Small intestine (tissue), 7 donors: Measurements from ENCODE around the gene G6PC1. TPM values are rescaled to one million over a fixed set of nuclear protein-coding genes. Genes with fewer than 3 reads are reported as not detected.
"Not testable (repeated sequence)": the region's sequence is repeated elsewhere in the genome, so short reads cannot be mapped to it uniquely, and the experiment has no call there.

ENCODE experiments used
- DNase-seq, 2 donors: peaks; one replicate each; pipeline versions ENCODE4 v3.0.0 to v3.0.0-alpha.2; 2013
- FAIRE-seq: peaks from 2 replicates; lab custom pipeline; 2012; peaks lifted over from hg19 to GRCh38; lab: Jason Lieb, UNC
- H3K27ac ChIP-seq, 3 donors: one replicate each; pipeline ENCODE4 v1.5.1; 2013; ENCODE audit warnings: low read length in 2 of 3, mild to moderate bottlenecking in 2 of 3, control low read depth in 1 of 3, inconsistent platforms in 1 of 3, low read depth in 1 of 3, moderate library complexity in 1 of 3
- H3K27me3 ChIP-seq, 3 donors: one replicate each; pipeline ENCODE4 v1.6.1; 2013; ENCODE audit warnings: low read length in 3 of 3, inconsistent platforms in 1 of 3; ENCODE audit not compliant: control insufficient read depth in 3 of 3, insufficient read depth in 3 of 3
- H3K36me3 ChIP-seq, 3 donors: one replicate each; pipeline ENCODE4 v1.6.1; 2013; ENCODE audit warnings: low read length in 3 of 3, inconsistent platforms in 1 of 3, low read depth in 1 of 3, mild to moderate bottlenecking in 1 of 3, moderate library complexity in 1 of 3; ENCODE audit not compliant: control insufficient read depth in 3 of 3, insufficient read depth in 2 of 3
- H3K4me1 ChIP-seq, 3 donors: one replicate each; pipeline ENCODE4 v1.6.1; 2013; ENCODE audit warnings: low read length in 2 of 3, inconsistent platforms in 1 of 3, low read depth in 1 of 3, mild to moderate bottlenecking in 1 of 3, moderate library complexity in 1 of 3; ENCODE audit not compliant: control insufficient read depth in 3 of 3, insufficient read depth in 2 of 3
- H3K4me3 ChIP-seq, 3 donors: one replicate each; pipeline ENCODE4 v1.5.1; 2013; ENCODE audit warnings: low read length in 3 of 3, control low read depth in 1 of 3, inconsistent platforms in 1 of 3, low read depth in 1 of 3, mild to moderate bottlenecking in 1 of 3, moderate library complexity in 1 of 3
- H3K9me3 ChIP-seq, 2 donors: one replicate each; pipeline ENCODE4 v1.6.1; 2013; ENCODE audit warnings: low read depth in 1 of 2, low read length in 1 of 2; ENCODE audit not compliant: control insufficient read depth in 2 of 2, insufficient read depth in 1 of 2
- WGBS, 3 donors: extraction: QIAGEN DNeasy Blood & Tissue Kit; methylation state at CpG; one replicate each; pipeline ENCODE4 v1.1.7; 2013; 5-methylcytosine and 5-hydroxymethylcytosine counted together
- polyA plus RNA-seq, 4 donors: library from polyadenylated mRNA; stranded (reverse) in 3 of 4; unstranded in 1 of 4; fragments of 200-250 nt in 3 of 4; fragments of 120-200 nt in 1 of 4; gene quantifications; one replicate each; pipeline versions ENCODE4 v1.2.1 to v1.2.3, GENCODE V29; 2013
- donor health status: healthy with polysubstance abuse.
- donor health status: control.
- donor health status: control.
- donor health status: Bipolar disorder and iron deficiency.
- donor health status: healthy.

The G6PC1 gene
- polyA plus RNA-seq, 4 donors, result 1.4 to 12.1 (median 4.3) TPM

DNA sequence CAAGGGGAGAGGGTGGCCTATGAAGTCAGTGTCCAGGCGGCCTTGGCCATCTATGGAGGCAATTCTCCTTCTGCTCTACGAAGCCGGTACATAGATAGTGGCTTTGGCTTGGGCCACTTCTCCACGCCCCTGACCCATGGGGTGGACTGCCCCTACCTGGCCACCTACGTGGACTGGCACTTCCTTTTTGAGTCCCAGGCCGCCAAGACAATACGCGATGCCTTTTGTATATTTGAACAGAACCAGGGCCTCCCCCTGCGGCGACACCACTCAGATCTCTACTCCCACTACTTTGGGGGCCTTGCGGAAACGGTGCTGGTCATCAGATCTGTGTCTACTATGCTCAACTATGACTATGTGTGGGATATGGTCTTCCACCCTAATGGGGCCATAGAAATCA is 32.3 kb upstream of the G6PC1 start:
- no peaks in the 10 kb centered on the region for H3K36me3 ChIP-seq
- no peak overlapping the region for H3K27ac ChIP-seq
- H3K27me3 ChIP-seq, result no peaks in the 10 kb centered on the region
- H3K4me3 ChIP-seq, result no peak overlapping the region
- WGBS, 3 donors, result 94 to 98% (median 96%) methylated on average over 12 of the region's 12 CpGs
- peaks cover 0 to 16% of the 10 kb centered on the region in 2 donors for H3K9me3 ChIP-seq
- peaks cover 3 to 19% (median 4%) of the 10 kb centered on the region in 3 donors for H3K4me1 ChIP-seq
- FAIRE-seq, result no peak
- DNase-seq, result no peak

DNA sequence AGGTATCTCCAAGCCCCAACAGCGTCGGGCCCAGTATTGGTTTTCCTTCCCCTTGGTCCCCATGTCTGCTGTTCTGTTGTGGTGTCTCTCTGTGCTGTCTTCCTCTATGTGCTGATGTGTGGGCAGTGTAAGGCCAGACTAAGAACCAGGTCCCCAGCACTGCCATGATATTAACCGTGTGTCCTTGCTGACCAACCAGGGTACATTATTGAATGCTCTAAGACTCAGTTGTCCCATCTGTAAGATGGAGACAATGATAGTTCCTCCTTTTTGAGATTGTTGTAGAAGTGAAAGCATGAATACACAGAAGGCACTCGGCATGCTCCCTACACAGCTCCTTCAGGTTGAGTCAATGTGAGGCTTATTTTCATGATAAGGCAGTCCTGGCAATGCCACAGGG is 29.0 kb upstream of the G6PC1 start:
- FAIRE-seq (no peak), DNase-seq (peak in 1 of 2 donors; percentile 28)
- Histone ChIP-seq H3K36me3 (no peaks in the 10 kb centered on the region), H3K27ac (peak overlapping the region in 1 of 3 donors; percentile 19), H3K9me3 (peaks cover 0 to 16% of the 10 kb centered on the region in 2 donors), H3K4me1 (peaks cover 0 to 14% (median 4%) of the 10 kb centered on the region in 3 donors), H3K4me3 (no peak overlapping the region), H3K27me3 (no peaks in the 10 kb centered on the region)
- WGBS, 3 donors, result 80 to 90% (median 84%) methylated on average over 4 of the region's 4 CpGs

GRCh38 chr17:42872251-42872965 is 28.2 kb upstream of the G6PC1 start:
- 73 to 88% (median 79%) methylated on average over 12 to 13 of the region's 13 CpGs for WGBS, 3 donors
- Histone ChIP-seq H3K9me3 (peaks cover 0 to 16% of the 10 kb centered on the region in 2 donors), H3K4me1 (peaks cover 0 to 7% (median 4%) of the 10 kb centered on the region in 3 donors), H3K36me3 (no peaks in the 10 kb centered on the region), H3K27me3 (no peaks in the 10 kb centered on the region), H3K27ac (peak overlapping the region in 1 of 3 donors; percentile 19), H3K4me3 (no peak overlapping the region)
- DNase-seq (peak; percentile 40 to 45), FAIRE-seq (no peak)

- DNase-seq (no peak), FAIRE-seq (no peak)
- H3K9me3 ChIP-seq, result peaks cover 0 to 16% of the 10 kb centered on the region in 2 donors
- no peak overlapping the region for H3K4me3 ChIP-seq
- H3K27me3 ChIP-seq, result no peaks in the 10 kb centered on the region
- WGBS, 3 donors, result 83 to 92% (median 91%) methylated on average over 6 of the region's 6 CpGs
- no peak overlapping the region for H3K27ac ChIP-seq
- peaks cover 0 to 14% (median 4%) of the 10 kb centered on the region in 3 donors for H3K4me1 ChIP-seq
- no peaks in the 10 kb centered on the region for H3K36me3 ChIP-seq
Measured at GRCh38 chr17:42873315-42873714, 27.3 kb upstream of the G6PC1 start.

DNA sequence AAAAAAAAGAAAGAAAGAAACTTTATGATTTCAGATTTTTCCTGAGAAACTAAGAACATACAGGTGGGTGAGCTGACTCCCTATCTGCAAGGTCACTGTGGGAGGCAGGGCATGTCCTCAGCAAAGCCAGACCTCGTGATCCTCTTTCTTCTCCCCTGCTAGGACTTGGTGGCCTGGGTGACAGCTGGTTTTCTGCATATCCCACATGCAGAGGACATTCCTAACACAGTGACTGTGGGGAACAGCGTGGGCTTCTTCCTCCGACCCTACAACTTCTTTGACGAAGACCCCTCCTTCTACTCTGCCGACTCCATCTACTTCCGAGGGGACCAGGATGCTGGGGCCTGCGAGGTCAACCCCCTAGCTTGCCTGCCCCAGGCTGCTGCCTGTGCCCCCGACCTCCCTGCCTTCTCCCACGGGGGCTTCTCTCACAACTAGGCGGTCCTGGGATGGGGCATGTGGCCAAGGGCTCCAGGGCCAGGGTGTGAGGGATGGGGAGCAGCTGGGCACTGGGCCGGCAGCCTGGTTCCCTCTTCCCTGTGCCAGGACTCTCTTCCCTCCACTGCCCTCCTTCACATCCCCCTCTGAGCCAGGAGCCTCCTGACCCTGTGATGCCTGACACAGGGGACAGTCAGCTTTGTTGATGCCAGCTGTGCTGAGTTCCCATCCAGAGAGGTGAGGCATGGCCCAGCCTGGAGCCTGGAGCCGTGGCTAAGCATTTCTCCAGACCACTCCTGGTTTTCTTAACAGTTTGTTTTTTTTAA is 26.5 kb upstream of the G6PC1 start:
- H3K36me3 ChIP-seq, H3K27me3 ChIP-seq, H3K4me3 ChIP-seq, FAIRE-seq, H3K27ac ChIP-seq, DNase-seq: not testable (repeated sequence)
- WGBS, 3 donors, result 79 to 92% (median 90%) methylated on average over 5 to 9 of the region's 12 CpGs
- Histone ChIP-seq H3K9me3 (peaks cover 0 to 16% of the 10 kb centered on the region in 2 donors), H3K4me1 (peaks cover 0 to 22% (median 6%) of the 10 kb centered on the region in 3 donors)

DNA sequence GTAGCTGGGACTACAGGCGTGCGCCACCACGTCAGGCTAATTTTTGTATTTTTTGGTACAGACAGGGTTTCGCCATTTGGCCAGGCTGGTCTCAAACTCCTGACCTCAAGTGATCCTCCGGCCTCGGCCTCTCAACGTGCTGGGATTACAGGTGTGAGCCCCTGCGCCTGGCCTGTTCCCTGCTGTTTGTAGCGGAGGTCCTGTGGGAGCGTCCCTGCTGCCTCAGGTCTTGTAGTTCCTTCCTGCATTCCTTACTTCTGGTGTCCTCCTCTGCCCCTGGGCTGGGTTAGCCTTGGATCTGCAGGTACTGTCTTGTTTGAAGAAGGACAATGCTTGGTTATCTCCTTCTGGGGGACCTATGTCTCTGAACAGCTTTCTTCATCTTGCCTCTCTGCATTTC is 23.6 kb upstream of the G6PC1 start:
- Histone ChIP-seq H3K27ac (no peak overlapping the region), H3K9me3 (no peaks in the 10 kb centered on the region), H3K4me1 (peaks cover 0 to 19% (median 5%) of the 10 kb centered on the region in 3 donors), H3K36me3 (no peaks in the 10 kb centered on the region), H3K27me3 (no peaks in the 10 kb centered on the region), H3K4me3 (no peak overlapping the region)
- DNase-seq (no peak), FAIRE-seq (no peak)
- WGBS, 3 donors, result 95 to 99% (median 95%) methylated on average over 10 of the region's 10 CpGs

- Histone ChIP-seq H3K27ac (peak overlapping the region in 1 of 3 donors; percentile 12), H3K27me3 (no peaks in the 10 kb centered on the region), H3K9me3 (no peaks in the 10 kb centered on the region), H3K4me3 (no peak overlapping the region), H3K4me1 (peaks cover 0 to 14% (median 2%) of the 10 kb centered on the region in 3 donors), H3K36me3 (no peaks in the 10 kb centered on the region)
- DNase-seq (peak; percentile 72 to 73), FAIRE-seq (no peak)
- WGBS, 3 donors, result 14 to 47% (median 23%) methylated on average over 12 to 13 of the region's 13 CpGs
Measured at GRCh38 chr17:42878123-42878880, 22.3 kb upstream of the G6PC1 start.
